Keratinocyte (primary cell): ENCODE data around the gene SLC27A5. TPM values are rescaled to one million over a fixed set of nuclear protein-coding genes. Genes with fewer than 3 reads are reported as not detected.
"Not testable (repeated sequence)": the region's sequence is repeated elsewhere in the genome, so short reads cannot be mapped to it uniquely, and the experiment has no call there.

Experiments used
- DNase-seq: peaks from one replicate; pipeline ENCODE4 v3.0.0-alpha.2; 2011; ENCODE audit warnings: low read depth, missing footprints, low spot score
- FAIRE-seq: peaks from 2 replicates; lab custom pipeline; 2011; peaks lifted over from hg19 to GRCh38; lab: Jason Lieb, UNC
- H2AFZ ChIP-seq: 2 replicates; pipeline ENCODE4 v1.6.0; 2012; ENCODE audit warnings: low read length, control low read depth, inconsistent platforms; ENCODE audit not compliant: control insufficient read depth
- H3K27ac ChIP-seq: 2 replicates; pipeline ENCODE4 v1.5.1; 2011; ENCODE audit warnings: low read length; ENCODE audit not compliant: control insufficient read depth, insufficient read depth
- H3K27me3 ChIP-seq: 3 replicates; pipeline ENCODE4 v1.6.0; 2011; ENCODE audit warnings: low read length; ENCODE audit not compliant: control insufficient read depth, insufficient read depth; ENCODE audit errors: extremely low read depth
- H3K36me3 ChIP-seq, 2 experiments: 2 replicates in 1 of 2; 3 replicates in 1 of 2; pipeline ENCODE4 v1.5.1; 2011; ENCODE audit warnings: low read length in 2 of 2, mild to moderate bottlenecking in 1 of 2; ENCODE audit not compliant: control insufficient read depth in 2 of 2, insufficient read depth in 2 of 2; ENCODE audit errors: extremely low read depth in 1 of 2
- H3K4me1 ChIP-seq: 3 replicates; pipeline ENCODE4 v1.5.1; 2011; ENCODE audit warnings: low read length; ENCODE audit not compliant: control insufficient read depth, insufficient read depth; ENCODE audit errors: extremely low read depth
- H3K4me2 ChIP-seq: 3 replicates; pipeline ENCODE4 v1.6.0; 2011; ENCODE audit warnings: low read depth, low read length; ENCODE audit not compliant: control insufficient read depth, insufficient read depth; ENCODE audit errors: extremely low read depth
- H3K4me3 ChIP-seq, 3 experiments: fragments of 200-600 bp in 1 of 3; sonication (generic) in 1 of 3; 2 replicates in 2 of 3; 3 replicates in 1 of 3; pipeline ENCODE4 v1.5.1; 2011 to 2016; ENCODE audit warnings: low read length in 3 of 3, mild to moderate bottlenecking in 3 of 3, control low read depth in 2 of 3, inconsistent platforms in 1 of 3, low read depth in 1 of 3, mixed read lengths in 1 of 3, mixed run types in 1 of 3, moderate library complexity in 1 of 3; ENCODE audit not compliant: control insufficient read depth in 2 of 3, insufficient read depth in 2 of 3; ENCODE audit errors: extremely low read depth in 1 of 3
- H3K79me2 ChIP-seq: 2 replicates; pipeline ENCODE4 v1.6.0; 2012; ENCODE audit warnings: low read length; ENCODE audit not compliant: control insufficient read depth, insufficient read depth
- H3K9ac ChIP-seq: 3 replicates; pipeline ENCODE4 v1.6.0; 2011; ENCODE audit warnings: low read length; ENCODE audit not compliant: control insufficient read depth, insufficient read depth; ENCODE audit errors: extremely low read depth
- H3K9me1 ChIP-seq: 3 replicates; pipeline ENCODE4 v1.6.0; 2011; ENCODE audit warnings: low read length; ENCODE audit not compliant: control insufficient read depth, insufficient read depth; ENCODE audit errors: extremely low read depth
- H3K9me3 ChIP-seq: 2 replicates; pipeline ENCODE4 v1.5.1; 2012; ENCODE audit warnings: low read depth, low read length; ENCODE audit not compliant: control insufficient read depth
- H4K20me1 ChIP-seq: 3 replicates; pipeline ENCODE4 v1.6.0; 2011; ENCODE audit warnings: low read length; ENCODE audit not compliant: control insufficient read depth, insufficient read depth; ENCODE audit errors: extremely low read depth
- CTCF ChIP-seq, 3 experiments: IDR thresholded peaks in 1 of 3; conservative IDR thresholded peaks in 1 of 3; optimal IDR thresholded peaks in 1 of 3; 2 replicates in 2 of 3; 3 replicates in 1 of 3; pipeline versions ENCODE3 to v1.5.1; 2011; ENCODE audit warnings: low read length in 3 of 3, mild to moderate bottlenecking in 3 of 3, moderate library complexity in 2 of 3, control low read depth in 1 of 3, inconsistent platforms in 1 of 3; ENCODE audit not compliant: insufficient read depth in 2 of 3; ENCODE audit errors: extremely low read depth in 1 of 3
- EZH2 ChIP-seq: IDR thresholded peaks from one replicate; pipeline ENCODE4 v1.6.1; 2012; ENCODE audit warnings: inconsistent platforms, mild to moderate bottlenecking, low read length, moderate library complexity
- dilution Hi-C: fragments of 300-500 bp; cut with MboI; formaldehyde crosslinking; loops from one replicate; pipeline ENCODE4 v1.7.0; 2020; ENCODE audit warnings: low sequenced_read_pairs; ENCODE audit not compliant: extremely low pct_ligation_motif_present
- polyA plus RNA-seq, 5 experiments: library from polyadenylated mRNA; depleted of rRNA in 3 of 5; stranded (reverse) in 3 of 5; stranded (forward) in 1 of 5; unstranded in 1 of 5; fragments of >200 nt; gene quantifications; 1 replicate in 1 of 5; 2 replicates in 3 of 5; 3 replicates in 1 of 5; pipeline versions ENCODE4 v1.2.1 to v1.2.3, GENCODE V29; 2011 to 2012; ENCODE audit warnings: missing spikeins in 2 of 5, low read depth in 1 of 5, low replicate concordance in 1 of 5

SLC27A5 gene
- polyA plus RNA-seq, 1 donor (not counting 4 experiments of a cell fraction or from before 2014, with no cell fraction given): 13.4 TPM

- dilution Hi-C loops: no loop called here
- TF ChIP-seq CTCF (optimal IDR thresholded peaks at IDR 0.05 in 1 of 3, IDR thresholded peaks at IDR 0.05 in 1 of 3, conservative IDR thresholded peaks at IDR 0.05 in 1 of 3; ENCODE audit: extremely low read depth in 1 of 3, insufficient read depth in 2 of 3, low read length in 3 of 3): no peak
- no peak for TF ChIP-seq EZH2
Measured at GRCh38 chr19:58491393-58491792, 20.4 kb downstream of the SLC27A5 start.

GRCh38 chr19:58484349-58484748 is 27.4 kb downstream of the SLC27A5 start:
- H3K9ac ChIP-seq, H2AFZ ChIP-seq, H3K9me3 ChIP-seq, H3K36me3 ChIP-seq, DNase-seq, dilution Hi-C loops, H3K79me2 ChIP-seq, H4K20me1 ChIP-seq, H3K27ac ChIP-seq, H3K4me1 ChIP-seq, H3K4me3 ChIP-seq, H3K9me1 ChIP-seq, H3K4me2 ChIP-seq, H3K27me3 ChIP-seq, FAIRE-seq: not testable (repeated sequence)

More at GRCh38 chr19:58491393-58491792, 20.4 kb downstream of the SLC27A5 start:
- no peak overlapping the region for H2AFZ ChIP-seq
- H3K27ac ChIP-seq: no peak overlapping the region
- H4K20me1 ChIP-seq: no peaks in the 10 kb centered on the region
- no peaks in the 10 kb centered on the region for H3K36me3 ChIP-seq
- FAIRE-seq (no peak), DNase-seq (no peak)
- no peaks in the 10 kb centered on the region for H3K27me3 ChIP-seq
- H3K9me3 ChIP-seq: no peaks in the 10 kb centered on the region
- H3K4me1 ChIP-seq: peaks cover 5% of the 10 kb centered on the region
- no peaks in the 10 kb centered on the region for H3K79me2 ChIP-seq
- H3K9me1 ChIP-seq: no peaks in the 10 kb centered on the region
- no peak overlapping the region for H3K4me3 ChIP-seq
- no peak overlapping the region for H3K4me2 ChIP-seq
- no peak overlapping the region for H3K9ac ChIP-seq

GRCh38 chr19:58483776-58484175 is 28.0 kb downstream of the SLC27A5 start:
- Histone ChIP-seq H3K79me2 (no peaks in the 10 kb centered on the region), H3K36me3 (peaks cover 0 to 9% of the 10 kb centered on the region in 2 experiments), H3K4me3 (no peak overlapping the region), H2AFZ (no peak overlapping the region), H3K9me3 (no peaks in the 10 kb centered on the region), H3K4me2 (no peak overlapping the region), H3K27ac (no peak overlapping the region), H3K4me1 (peaks cover 8% of the 10 kb centered on the region), H3K27me3 (no peaks in the 10 kb centered on the region), H3K9ac (no peak overlapping the region), H3K9me1 (no peaks in the 10 kb centered on the region), H4K20me1 (no peaks in the 10 kb centered on the region)
- DNase-seq (no peak), FAIRE-seq (no peak)
- no peak for TF ChIP-seq EZH2
- TF ChIP-seq CTCF (optimal IDR thresholded peaks at IDR 0.05 in 1 of 3, IDR thresholded peaks at IDR 0.05 in 1 of 3, conservative IDR thresholded peaks at IDR 0.05 in 1 of 3; ENCODE audit: extremely low read depth in 1 of 3, insufficient read depth in 2 of 3, low read length in 3 of 3): no peak
- dilution Hi-C loops: no loop called here
